Stimulated activated CD8-positive, alpha-beta memory T cell treated with anti-CD3 and anti-CD28 coated beads, Interleukin-2, amount 100 ng/mL, for 1 hour (primary cell): ENCODE data around the gene HPD.
"Not testable (repeated sequence)": the region's sequence is repeated elsewhere in the genome, so short reads cannot be mapped to it uniquely, and the experiment has no call there.

Source experiments
- DNase-seq, 2 donors: peaks; one replicate each; pipeline ENCODE4 v3.0.0-alpha.2; 2020; ENCODE audit warnings: low read depth in 2 of 2

HPD gene

DNA sequence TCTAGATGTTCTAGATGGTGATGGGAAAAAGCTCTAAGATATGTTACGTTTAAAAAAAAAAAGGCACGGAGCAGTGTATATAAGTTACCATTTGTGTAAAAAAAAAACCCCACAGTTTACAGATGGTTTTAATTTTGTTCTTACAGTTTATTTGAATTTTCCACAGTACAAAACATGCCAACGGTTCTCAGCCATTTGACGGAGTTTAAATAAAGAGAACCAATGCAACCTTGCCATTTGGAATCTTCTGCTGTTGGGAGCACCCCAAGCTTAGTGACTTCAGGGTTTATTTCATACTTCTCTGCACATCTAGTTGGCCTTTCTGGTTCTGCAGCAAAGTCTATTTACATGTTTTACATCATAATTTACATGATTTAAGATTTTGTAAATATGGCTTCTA lies 7.7 kb upstream of the HPD start:
- DNase-seq: no peak

DNA sequence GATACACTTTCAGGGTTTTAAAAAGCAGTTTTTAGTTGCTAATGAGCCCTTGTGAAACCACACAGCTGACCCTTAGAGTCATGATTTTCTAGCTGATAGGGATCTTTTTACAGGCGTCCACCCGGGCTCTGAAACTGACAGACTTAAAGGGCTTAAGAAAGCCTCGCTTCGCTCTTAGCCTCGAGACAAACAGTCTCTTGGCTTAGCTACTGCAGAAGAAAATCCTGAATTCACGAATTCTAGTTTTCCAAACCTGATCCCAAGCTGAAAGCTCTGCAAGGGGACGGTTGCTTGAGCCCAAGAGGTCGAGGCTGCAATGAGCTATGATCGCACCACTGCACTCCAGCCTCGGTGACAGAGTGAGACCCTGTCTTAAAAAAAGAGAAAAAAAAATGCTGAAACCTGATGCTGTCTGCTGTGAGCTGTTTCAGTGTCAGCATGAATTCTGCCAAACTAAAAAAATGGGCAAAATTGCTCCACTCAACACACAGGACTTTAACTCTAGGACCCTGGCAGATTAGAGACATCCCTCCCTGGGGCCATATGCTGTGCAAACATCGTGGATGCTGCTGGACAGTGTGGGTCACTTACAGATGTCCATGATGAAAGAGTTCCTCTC lies 3.1 kb upstream of the HPD start:
- no peak for DNase-seq

DNA sequence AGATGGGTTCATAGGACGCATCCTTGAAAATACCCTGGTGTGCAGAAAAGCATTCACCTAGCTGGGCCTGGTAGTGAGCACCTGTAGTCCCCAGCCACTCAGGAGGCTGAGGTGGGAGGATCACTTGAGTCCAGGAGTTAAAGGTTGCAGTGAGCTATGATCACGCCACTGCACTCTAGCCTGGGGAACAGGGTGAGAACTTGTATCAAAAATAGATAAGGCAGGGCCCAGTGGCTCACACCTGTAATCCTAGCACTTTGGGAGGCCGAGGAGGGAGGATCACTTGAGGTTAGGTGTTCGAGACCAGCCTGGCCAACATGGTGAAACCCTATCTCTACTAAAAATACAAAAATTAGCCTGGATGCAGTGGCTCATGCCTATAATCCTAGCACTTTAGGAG lies 2.0 kb upstream of the HPD start:
- DNase-seq: not testable (repeated sequence)

DNA sequence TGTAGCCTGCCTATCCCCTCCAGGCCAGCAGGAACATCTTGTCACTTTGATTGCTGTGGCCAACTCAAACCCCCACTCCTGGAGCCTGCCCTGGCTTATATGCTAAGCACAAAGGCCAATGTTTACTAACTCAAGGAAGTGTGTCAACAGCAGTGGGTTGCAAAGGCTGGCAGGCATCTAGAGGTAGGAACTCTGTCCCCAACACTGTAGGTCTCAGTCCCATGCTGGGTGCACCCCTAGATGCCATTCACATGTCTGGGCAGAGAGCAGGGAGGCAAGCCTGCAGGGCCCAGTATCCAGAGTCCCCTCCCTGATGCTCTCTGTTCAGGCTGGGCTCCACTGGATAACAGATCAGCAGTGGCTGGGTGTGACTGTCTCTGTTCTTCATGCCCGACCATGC lies 1.6 kb upstream of the HPD start:
- DNase-seq: no peak

DNA sequence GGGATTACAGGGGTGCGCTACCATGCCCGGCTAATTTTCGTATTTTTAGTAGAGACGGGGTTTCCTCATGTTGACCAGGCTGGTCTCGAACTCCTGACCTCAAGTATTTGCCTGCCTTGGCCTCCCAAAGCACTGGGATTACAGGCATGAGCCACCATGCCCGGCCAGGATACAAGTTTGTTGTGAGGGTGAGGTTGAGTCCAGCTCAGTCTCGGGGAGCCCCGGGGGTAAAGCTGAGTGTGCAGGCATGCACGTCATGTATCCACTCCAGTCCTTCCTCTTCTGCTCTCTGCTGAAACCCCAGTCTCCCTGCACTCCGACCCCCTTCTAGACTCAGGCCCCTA lies 369 bp downstream of the HPD start:
- no peak for DNase-seq

DNA sequence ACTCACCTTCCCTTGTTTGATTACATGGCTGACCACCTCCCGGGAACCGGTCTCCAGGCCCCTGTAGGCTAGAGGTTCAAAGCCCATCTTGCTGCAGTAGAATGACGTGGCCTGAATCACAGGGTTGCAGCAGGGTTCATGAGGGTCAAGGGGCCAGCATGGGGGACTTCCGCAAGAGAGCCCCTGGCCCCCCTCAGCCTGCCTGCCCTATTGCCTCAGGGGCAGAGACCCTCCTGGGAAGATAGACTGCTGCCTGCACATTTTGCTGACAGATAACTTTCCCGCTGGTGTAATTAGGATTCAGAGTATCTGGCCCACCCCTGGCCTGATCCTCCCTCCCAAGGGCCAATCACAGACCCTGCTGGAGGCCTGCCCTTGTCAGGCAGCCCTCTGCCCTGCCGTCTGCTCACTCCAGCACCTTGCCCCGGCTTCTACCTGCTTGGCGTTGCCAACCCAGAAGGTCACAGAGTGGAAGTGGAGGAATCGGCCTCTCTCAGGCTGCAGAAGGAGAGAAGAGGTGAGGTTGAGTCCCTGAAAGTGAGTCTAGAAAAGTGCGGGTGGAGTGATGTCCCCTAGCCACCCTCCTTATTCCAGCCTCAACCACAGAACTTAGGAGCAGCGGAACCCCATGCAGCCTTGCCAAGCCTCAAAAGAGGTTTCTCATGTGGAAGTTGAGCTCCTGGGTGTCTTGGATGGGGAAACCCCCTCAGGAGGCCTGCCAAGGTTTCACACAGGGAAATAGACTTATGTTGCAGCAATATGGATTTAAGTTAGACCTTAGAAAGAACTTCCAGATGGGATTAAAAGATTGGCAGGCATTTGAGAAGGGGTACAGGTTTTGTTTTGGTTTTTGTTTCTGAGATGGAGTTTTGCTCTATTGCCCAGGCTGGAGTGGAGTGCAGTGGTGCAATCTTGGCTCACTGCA lies 1.1 kb downstream of the HPD start:
- no peak for DNase-seq

DNA sequence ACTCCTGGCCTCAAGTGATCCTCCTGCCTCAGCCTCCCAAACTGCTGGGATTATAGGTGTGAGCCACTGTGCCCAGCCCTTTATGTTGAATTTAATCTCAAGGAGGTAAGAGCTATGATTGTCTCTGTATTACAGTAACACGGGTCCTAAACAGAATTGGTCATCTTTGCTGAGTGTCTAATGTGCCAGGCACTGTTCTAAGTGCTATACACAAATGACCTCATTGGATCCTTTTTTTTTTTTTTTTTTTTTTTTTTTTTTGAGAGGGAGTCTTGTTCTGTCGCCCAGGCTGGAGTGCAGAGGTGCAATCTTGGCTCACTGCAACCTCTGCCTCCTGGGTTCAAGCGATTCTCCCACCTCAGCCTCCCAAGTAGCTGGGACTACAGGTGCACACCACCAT lies 6.3 kb downstream of the HPD start:
- DNase-seq: not testable (repeated sequence)

DNA sequence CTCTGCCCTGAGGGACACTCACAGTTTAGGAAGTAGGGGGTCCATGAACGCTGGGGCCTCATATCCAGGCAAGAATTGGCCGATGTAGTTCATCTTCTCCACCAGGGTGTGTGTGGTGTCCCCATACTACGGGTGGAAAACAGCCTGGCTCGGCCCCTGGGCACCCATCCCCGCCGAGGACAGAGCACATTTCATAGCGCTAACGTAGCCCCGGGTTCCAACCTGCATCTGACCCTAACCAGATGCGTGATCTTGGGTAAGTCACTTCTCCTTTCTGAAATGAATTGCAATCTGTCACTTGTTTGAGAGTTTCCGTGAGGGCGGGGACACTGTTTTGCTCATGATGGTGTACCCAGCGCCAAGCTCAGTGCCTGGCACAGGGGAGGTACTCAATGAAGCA lies 9.0 kb downstream of the HPD start:
- DNase-seq: no peak

DNA sequence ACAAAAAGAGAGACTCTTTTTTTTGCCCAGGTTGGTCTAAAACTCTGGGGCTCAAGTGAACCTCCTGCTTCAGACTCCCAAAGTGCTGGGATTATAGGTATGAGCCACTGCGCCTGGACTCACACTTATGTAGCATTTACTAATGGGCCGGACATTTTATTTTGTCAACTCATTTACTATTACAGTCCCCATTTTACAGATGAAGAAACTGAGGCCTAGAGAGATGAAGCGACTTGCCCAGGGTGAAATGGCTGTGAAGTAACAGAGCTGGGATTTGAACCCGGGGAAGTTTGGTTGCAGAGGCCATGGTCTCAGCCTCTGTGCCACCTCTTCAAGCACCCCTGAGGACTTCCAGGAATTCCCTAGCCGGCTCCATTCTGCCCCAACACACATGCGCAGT lies 9.4 kb downstream of the HPD start:
- DNase-seq: no peak

DNA sequence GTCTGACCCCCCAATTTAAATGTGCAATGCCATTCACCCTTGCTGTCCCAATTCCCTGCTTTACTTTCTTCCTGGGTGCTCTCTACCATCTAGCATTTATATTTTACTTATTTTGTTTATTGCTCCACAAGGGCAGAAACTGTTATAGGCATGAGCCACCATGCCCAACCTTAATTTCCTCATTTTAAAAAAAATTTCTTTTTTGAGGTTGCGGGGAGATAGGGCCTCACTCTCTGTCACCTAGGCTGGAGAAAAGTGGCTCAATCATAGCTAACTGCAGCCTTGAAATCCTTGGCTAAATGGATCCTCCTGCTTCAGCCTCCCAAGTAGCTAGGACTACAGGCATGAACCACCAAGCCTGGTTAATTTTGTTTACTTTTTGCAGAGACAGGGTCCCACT lies 13.0 kb downstream of the HPD start:
- no peak for DNase-seq

DNA sequence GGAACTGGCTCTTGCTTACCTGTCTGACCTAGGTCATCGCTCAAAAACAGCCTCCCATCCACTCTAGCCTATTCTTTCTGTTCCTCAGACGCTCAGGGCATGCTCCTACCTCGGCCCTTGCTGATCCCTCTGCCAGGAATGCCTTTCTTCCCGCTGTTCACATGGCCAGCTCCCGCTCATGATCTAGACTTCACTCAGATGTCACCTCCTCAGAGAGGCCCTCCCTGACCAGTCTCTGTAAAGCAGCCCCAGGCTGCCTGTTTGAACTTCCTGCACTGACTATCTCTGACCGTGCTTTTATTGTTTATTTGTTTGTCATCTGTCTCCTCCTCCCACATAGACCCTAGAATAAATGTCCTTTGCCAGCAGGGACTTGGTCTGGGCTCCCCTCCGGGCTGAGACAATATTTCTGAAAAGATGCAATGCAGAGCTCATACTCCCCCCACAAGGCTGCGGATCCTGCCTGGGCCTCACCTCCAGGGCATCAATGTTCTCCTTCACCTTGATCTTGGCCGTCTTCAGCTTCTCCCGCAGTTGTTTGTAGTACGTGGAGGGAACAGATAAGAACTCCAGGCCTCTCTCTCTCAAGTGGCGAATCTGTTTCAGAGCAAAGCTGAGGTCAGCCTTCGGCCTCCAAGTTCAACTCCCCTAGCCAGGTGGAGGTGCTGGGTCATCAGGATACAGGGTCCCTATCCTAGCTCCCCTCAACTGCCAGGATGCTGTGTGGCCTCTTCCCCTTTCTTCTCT lies 15.2 kb downstream of the HPD start:
- DNase-seq: no peak

DNA sequence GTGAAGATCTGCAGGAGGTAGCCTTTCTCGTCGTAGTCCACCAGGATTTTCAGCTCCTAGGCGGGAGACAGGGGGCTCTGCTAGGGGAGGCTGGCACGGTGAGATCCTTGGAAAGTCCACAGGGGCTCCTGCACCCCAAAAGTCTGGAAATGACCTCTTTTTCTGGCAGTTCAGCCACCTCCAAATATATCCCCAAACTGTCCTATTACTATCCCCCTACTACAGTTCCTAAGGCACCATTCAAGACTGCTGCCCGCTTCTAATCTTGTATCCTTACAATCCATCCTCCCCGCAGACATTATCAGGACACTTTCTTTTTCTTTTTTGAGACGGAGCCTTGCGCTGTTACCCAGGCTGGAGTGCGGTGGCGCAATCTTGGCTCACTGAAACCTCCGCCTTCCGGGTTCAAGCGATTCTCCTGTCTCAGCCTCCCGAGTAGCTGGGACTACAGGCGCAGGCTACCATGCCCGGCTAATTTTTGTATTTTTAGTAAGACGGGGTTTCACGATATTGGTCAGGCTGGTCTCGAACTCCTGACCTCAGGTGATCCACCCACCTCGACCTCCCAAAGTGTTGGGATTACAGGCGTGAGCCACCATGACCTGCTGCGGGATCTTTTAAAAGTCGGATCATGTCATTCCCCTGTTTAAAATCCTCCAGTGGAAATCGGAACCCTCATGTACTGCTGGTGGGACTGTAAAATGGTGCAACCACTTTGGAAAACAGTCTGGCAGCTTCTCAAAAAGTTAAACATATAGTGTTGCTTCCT lies 18.5 kb downstream of the HPD start:
- DNase-seq: no peak

DNA sequence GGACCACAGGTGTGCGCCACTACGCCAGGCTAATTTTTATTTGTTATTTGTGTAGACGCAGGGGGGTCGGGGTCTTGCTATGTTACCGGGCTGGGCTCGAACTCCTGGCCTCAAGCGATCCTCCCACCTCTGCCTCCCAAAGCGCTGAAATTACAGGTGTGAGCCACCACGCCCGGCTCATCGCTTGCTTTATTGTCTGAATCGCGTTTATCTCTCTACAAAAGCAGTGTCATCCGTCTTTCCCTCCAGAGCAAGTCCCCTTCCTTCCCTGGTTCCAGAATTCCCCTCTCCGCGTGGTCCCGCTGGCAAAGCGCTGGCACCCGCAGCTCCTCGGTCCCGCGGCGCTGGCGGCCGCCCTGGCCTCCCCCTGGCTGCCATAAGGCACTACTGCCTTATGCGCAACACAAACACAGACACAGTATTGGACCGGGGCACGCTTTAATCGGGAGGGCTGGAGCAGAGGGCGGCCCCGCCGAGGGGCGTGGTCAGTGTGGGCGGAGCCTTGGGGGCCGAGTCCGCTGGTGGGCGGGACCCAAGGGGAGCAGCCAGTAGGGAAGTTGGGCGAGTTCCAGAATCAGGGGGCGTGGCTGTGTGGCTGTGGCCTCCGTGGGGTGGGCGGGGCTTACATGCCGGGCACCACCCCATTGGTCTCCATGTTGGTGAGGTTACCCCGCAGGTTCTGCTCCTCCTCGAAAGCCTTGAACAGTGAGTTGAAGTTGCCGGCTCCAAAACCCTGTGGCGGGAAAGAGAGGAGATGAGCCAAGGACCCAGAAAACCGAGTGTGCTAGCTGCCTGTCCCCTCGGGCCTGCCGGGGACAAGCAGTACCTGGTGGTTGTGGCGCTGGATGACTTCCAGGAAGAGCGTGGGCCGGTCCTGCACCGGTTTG lies 19.3 kb downstream of the HPD start:
- peak; percentile 99 to 100 for DNase-seq

DNA sequence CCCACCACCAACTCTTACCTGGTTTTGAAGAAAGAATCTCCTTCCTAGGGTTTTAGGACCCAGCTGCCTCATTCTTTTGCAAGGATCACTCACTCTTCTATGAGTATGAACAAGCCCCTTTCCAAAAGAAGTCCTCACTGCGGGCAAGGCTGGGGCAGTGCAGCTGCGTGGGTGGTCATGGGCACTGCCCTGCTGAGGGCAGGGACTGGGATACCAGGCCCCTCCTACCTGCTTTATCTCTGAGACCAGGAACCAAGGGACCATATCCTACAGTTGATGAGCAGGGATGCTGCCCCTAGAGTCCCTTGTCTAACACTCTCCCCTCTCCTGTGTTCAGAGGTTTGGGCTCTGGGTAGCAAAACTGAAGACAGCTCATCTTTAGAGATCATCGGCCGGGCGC lies 20.5 kb downstream of the HPD start:
- no peak for DNase-seq

DNA sequence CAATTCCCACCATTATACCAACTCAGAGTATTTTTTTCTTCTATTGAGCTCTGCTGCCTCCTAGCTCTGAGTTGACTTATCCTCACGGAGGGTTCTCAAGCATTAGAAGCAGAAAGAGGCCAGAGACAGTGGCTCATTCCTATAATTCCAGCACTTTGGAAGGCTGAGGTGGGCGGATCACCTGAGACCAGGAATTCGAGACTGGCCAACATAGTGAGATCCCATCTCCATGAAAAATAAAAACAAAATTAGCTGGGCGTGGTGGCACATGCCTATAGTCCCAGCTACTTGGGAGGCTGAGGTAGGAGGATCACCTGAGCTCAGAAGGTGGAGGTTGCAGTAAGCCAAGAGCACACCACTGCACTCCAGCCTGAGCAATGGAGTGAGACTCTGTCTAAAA lies 21.0 kb downstream of the HPD start:
- DNase-seq: no peak

DNA sequence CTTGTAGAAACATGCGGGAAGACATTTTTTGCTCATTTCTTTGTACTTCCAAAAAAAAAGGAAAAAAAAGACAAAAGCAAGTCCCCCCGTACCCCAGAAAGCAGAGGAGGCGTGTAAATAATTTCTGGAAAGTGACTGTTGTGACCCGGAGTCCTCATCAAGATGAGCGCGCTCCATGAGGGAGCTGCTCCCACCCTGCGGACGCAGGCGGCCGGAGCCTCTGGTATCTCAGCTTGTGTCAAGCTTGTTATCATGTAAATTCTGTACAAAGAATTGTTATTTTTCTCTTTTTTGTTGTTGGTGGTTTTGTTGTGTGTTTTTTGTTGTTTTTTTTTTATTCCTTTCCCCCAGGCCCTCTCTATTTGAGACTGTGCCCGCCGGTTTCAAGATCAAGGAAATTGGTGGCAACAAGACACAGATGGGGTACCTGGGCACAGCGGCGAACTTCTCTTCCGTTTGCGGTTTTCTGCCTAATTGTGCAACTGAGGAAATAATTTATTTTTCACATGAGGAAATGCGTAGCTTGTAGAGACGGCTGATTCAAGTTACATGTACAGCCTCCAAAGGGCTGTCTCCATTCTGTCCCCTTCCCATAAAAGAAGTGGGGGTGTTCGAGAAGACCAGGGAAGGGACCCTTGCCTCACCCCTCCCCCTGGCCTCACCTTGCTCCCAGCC lies 27.0 kb downstream of the HPD start:
- no peak for DNase-seq

DNA sequence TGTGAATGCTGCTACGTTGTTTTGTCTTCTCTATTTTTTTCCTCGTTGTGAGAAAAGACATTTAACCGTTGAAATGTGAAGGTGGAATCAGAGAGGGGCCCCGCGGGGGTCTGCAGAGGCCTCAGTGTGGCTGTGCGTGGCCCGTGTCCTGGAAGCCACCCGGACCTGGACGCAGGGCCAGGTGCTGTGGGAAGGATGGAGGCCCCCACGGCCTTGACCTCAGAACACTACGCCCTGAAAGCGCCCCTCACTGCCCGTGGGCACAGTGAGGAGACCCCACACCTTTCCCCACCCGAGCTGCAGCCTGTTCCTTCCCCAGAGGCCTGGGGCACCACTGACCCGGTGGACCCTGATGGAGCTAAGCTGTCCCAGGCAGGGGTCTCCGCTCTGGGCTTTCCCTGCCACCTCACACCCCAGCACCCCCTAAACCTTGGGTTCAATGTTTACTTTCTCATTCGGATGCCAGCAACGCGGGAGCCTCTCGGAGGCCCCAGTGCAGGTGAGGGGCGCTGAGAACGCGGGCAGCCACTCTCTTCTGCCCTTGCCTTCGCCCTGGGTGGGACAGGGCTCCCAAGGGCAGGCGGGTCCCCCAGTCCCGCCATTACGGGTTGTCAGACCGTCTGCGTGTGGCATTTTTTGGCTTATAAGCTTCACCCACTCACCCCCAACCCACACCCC lies 27.9 kb downstream of the HPD start:
- DNase-seq: no peak

DNA sequence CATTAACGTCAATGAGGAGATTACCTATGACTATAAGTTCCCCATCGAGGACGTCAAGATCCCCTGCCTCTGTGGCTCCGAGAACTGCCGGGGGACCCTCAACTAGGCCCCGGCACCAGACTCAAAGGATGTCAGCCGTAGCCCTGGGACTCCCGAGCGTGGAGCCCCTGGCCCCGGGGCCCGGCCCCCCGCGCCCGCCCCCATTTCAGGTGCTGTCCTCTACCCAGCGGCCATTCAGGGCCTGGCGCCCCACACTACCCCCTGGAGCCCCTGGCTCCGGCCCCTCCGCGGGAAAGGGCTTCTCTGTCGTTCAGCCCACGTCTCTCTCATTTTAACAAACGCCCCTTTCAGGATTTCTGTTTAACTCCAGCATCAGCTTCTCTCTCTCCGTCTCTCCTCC lies 28.5 kb downstream of the HPD start:
- no peak for DNase-seq

DNA sequence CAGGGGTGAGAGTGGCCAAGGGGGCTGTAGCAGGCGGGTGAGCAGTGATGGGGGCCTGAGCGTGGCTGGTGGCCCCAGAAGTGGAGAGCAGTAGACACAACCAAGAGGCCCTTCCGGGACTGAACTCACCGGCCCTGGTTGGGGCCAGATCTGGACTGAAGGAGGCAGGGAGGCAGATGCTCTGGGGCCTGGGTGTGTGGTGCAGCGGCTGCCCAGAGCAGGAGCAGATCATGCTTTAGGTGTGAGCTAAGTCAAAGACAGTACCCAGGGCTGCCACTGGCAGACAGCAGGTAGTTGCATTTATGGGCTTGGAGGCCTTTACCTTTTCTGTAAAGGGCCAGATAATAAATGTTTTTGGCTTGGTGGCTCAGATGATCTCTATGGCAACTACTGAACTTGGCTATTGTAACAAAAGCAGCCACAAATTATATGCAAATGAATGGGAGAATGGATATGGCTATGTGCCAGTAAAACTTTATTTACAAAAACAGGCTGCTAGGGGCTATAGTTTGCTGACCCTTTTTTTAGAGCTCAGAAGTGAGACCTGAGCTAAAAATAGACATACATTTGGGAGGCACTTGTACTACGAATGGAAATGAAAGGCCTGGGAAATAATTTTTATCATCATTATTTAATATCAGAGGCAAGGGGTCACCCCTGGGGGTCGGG lies 29.3 kb downstream of the HPD start:
- no peak for DNase-seq
